Mammary epithelial cell (primary cell): ENCODE measurements around the gene SLC38A3.

Experiments used
- EZH2 ChIP-seq: IDR thresholded peaks from 2 replicates; pipeline ENCODE4 v1.6.1; 2012; ENCODE audit warnings: low read length, inconsistent platforms, borderline replicate concordance
- TF ChIP-seq, protein P1 (sequence below), 2 donors: IDR thresholded peaks in 1 of 2; conservative IDR thresholded peaks in 1 of 2; 2 replicates each; pipeline ENCODE4 v1.5.1; 2011 to 2012; ENCODE audit warnings: inconsistent platforms in 2 of 2, low read length in 2 of 2, mild to moderate bottlenecking in 2 of 2, control low read depth in 1 of 2, low read depth in 1 of 2; ENCODE audit not compliant: insufficient read depth in 1 of 2; ENCODE audit errors: extremely low read depth in 1 of 2

DNA sequence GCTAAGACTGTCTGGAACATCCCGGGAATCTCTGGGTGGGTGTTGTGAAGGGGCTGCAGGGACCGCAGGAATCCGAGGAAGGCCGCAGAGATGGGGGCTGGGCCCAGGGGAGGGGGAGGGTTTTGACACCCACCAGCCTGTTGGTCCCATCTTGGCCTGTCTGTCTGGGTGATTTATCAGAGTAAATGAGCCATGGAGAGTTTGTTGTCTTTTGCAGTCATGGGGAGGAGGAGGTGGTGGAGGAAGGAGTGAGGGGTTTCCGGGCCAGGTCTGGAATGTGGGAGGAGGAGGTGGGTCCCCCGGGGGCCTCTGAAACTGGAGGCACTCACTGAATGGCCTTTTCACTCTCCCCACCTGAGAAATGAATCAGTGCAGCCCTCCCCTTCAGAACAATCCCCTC is 38.5 kb upstream of the SLC38A3 start:
- TF ChIP-seq, protein P1, sequence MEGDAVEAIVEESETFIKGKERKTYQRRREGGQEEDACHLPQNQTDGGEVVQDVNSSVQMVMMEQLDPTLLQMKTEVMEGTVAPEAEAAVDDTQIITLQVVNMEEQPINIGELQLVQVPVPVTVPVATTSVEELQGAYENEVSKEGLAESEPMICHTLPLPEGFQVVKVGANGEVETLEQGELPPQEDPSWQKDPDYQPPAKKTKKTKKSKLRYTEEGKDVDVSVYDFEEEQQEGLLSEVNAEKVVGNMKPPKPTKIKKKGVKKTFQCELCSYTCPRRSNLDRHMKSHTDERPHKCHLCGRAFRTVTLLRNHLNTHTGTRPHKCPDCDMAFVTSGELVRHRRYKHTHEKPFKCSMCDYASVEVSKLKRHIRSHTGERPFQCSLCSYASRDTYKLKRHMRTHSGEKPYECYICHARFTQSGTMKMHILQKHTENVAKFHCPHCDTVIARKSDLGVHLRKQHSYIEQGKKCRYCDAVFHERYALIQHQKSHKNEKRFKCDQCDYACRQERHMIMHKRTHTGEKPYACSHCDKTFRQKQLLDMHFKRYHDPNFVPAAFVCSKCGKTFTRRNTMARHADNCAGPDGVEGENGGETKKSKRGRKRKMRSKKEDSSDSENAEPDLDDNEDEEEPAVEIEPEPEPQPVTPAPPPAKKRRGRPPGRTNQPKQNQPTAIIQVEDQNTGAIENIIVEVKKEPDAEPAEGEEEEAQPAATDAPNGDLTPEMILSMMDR (conservative IDR thresholded peaks at IDR 0.05 in 1 of 2, IDR thresholded peaks at IDR 0.05 in 1 of 2; ENCODE audit: extremely low read depth in 1 of 2, insufficient read depth in 1 of 2, low read depth in 1 of 2, low read length in 2 of 2), result no peak
- no peak for TF ChIP-seq EZH2
